B cell (primary cell): ENCODE measurements around the gene EPB41L2. TPM values are rescaled to one million over a fixed set of nuclear protein-coding genes. Genes with fewer than 3 reads are reported as not detected.

Experiments
- ATAC-seq: fragments of 200-7000 bp; cut with Tn5 transposase; one replicate; pipeline ENCODE4 v1.10.0; 2021; ENCODE audit warnings: low read depth, mild to moderate bottlenecking, moderate number of reproducible peaks, moderate library complexity
- CTCF ChIA-PET: fragments of 350-600 bp; sonication (Branson Sonifier 250); formaldehyde crosslinking; loops from one replicate; lab custom pipeline; 2021; ENCODE audit warnings: antibody characterized with exemption, inconsistent platforms; lab: Charles Lee
- POLR2A ChIA-PET: fragments of 350-600 bp; sonication (Branson Sonifier 250); formaldehyde crosslinking; loops from one replicate; lab custom pipeline; 2021; ENCODE audit warnings: antibody characterized with exemption; lab: Charles Lee
- DNase-seq: peaks from one replicate; pipeline ENCODE4 v3.0.0; 2013
- H2AFZ ChIP-seq: 2 replicates; pipeline ENCODE4 v1.6.1; 2012; ENCODE audit warnings: mild to moderate bottlenecking, low read depth, low read length; ENCODE audit not compliant: insufficient read depth, poor library complexity, severe bottlenecking
- H3K27ac ChIP-seq, 2 donors: 1 replicate in 1 of 2; 2 replicates in 1 of 2; pipeline ENCODE4 v1.5.1; 2012 to 2013; ENCODE audit warnings: low read length in 2 of 2, mild to moderate bottlenecking in 2 of 2, moderate library complexity in 1 of 2
- H3K27me3 ChIP-seq, 4 experiments: fragments of 200-600 bp in 1 of 4; sonication (generic) in 1 of 4; replicated peaks in 1 of 4; 1 replicate in 2 of 4; 2 replicates in 2 of 4; pipeline versions ENCODE4 v1.6.1 to v1.7.0; 2013 to 2016; ENCODE audit warnings: low read length in 3 of 4, mild to moderate bottlenecking in 2 of 4, mixed read lengths in 1 of 4, moderate library complexity in 1 of 4; ENCODE audit not compliant: insufficient read depth in 4 of 4, control insufficient read depth in 3 of 4; ENCODE audit errors: control extremely low read depth in 1 of 4
- H3K36me3 ChIP-seq, 2 experiments: replicated peaks in 1 of 2; 1 replicate in 1 of 2; 2 replicates in 1 of 2; pipeline versions ENCODE4 v1.6.1 to v1.7.1; 2013; ENCODE audit warnings: low read length in 1 of 2; ENCODE audit not compliant: insufficient read depth in 2 of 2, control insufficient read depth in 1 of 2; ENCODE audit errors: control extremely low read depth in 1 of 2, extremely low read depth in 1 of 2
- H3K4me1 ChIP-seq, 2 donors: fragments of 200-600 bp in 1 of 2; sonication (generic) in 1 of 2; 1 replicate in 1 of 2; 2 replicates in 1 of 2; pipeline versions ENCODE4 v1.5.1 to v1.6.1; 2013 to 2017; ENCODE audit warnings: low read length in 2 of 2; ENCODE audit not compliant: control insufficient read depth in 2 of 2, insufficient read depth in 2 of 2
- H3K4me2 ChIP-seq: replicated peaks from 2 replicates; pipeline ENCODE3; 2012; ENCODE audit warnings: mild to moderate bottlenecking, low read depth, low read length; ENCODE audit not compliant: poor library complexity, severe bottlenecking
- H3K4me3 ChIP-seq, 5 experiments: fragments of 200-600 bp in 1 of 5; sonication (generic) in 1 of 5; 1 replicate in 3 of 5; 2 replicates in 2 of 5; pipeline versions ENCODE4 v1.5.1 to v1.7.0; 2011 to 2016; ENCODE audit warnings: low read length in 4 of 5, mild to moderate bottlenecking in 4 of 5, low read depth in 2 of 5, control low read depth in 1 of 5, moderate library complexity in 1 of 5; ENCODE audit not compliant: insufficient read depth in 1 of 5; ENCODE audit errors: control extremely low read depth in 1 of 5, extremely low read depth in 1 of 5
- H3K79me2 ChIP-seq: fragments of 200-600 bp; sonication (generic); one replicate; pipeline ENCODE4 v1.6.0; 2016; ENCODE audit warnings: low read length; ENCODE audit not compliant: control insufficient read depth, insufficient read depth
- H3K9ac ChIP-seq: fragments of 200-600 bp; sonication (generic); 2 replicates; pipeline ENCODE4 v1.6.1; 2017; ENCODE audit warnings: mild to moderate bottlenecking, low read length, moderate library complexity
- H3K9me3 ChIP-seq, 3 donors: one replicate each; pipeline versions ENCODE4 v1.6.1 to v1.7.1; 2013; ENCODE audit warnings: low read length in 2 of 3; ENCODE audit not compliant: control insufficient read depth in 2 of 3, insufficient read depth in 1 of 3; ENCODE audit errors: control extremely low read depth in 1 of 3
- H4K20me1 ChIP-seq: 2 replicates; pipeline ENCODE4 v1.6.0; 2012; ENCODE audit warnings: mild to moderate bottlenecking, low read length; ENCODE audit not compliant: insufficient read depth, control insufficient read depth, poor library complexity, severe bottlenecking
- H3K27ac Mint-ChIP-seq: one replicate; pipeline ENCODE4 v1.8.0; 2021; ENCODE audit warnings: mixed read lengths
- H3K27me3 Mint-ChIP-seq: one replicate; pipeline ENCODE4 v1.8.0; 2021; ENCODE audit warnings: mixed read lengths
- H3K4me1 Mint-ChIP-seq: one replicate; pipeline ENCODE4 v1.8.0; 2021; ENCODE audit warnings: mixed read lengths
- H3K4me3 Mint-ChIP-seq: one replicate; pipeline ENCODE4 v1.8.0; 2021; ENCODE audit warnings: mixed read lengths
- H3K9me3 Mint-ChIP-seq: one replicate; pipeline ENCODE4 v1.8.0; 2022; ENCODE audit warnings: mixed read lengths; ENCODE audit not compliant: insufficient read depth
- EZH2 ChIP-seq: IDR thresholded peaks from 2 replicates; pipeline ENCODE4 v1.6.1; 2012; ENCODE audit warnings: borderline replicate concordance, low read depth, mild to moderate bottlenecking, moderate library complexity, low read length; ENCODE audit not compliant: insufficient read depth, poor library complexity, severe bottlenecking
- WGBS: methylation state at CpG from one replicate; pipeline ENCODE4 v1.1.5; 2013; ENCODE audit warnings: missing lambda C conversion rate; ENCODE audit not compliant: insufficient coverage; 5-methylcytosine and 5-hydroxymethylcytosine counted together
- intact Hi-C: fragments of 100-400 bp; cut with micrococcal nuclease; formaldehyde crosslinking; loops from one replicate; pipeline ENCODE4 v1.10.0; 2022
- polyA plus RNA-seq: library from polyadenylated mRNA; depleted of rRNA; stranded (reverse); fragments of >200 nt; gene quantifications from 2 replicates; pipeline ENCODE4 v1.2.3, GENCODE V29; 2012
- total RNA-seq, 2 donors: library from RNA; stranded (reverse); fragments of 120-200 nt in 1 of 2; gene quantifications; 1 replicate in 1 of 2; 2 replicates in 1 of 2; pipeline versions ENCODE4 v1.2.3 to v1.2.4, GENCODE V29; 2013 to 2022
- TF ChIP-seq, protein P1 (sequence below): fragments of 200-600 bp; IDR thresholded peaks from one replicate; pipeline ENCODE4 v1.8.0; 2022; ENCODE audit warnings: antibody characterized with exemption, mild to moderate bottlenecking

EPB41L2 gene
- total and polyA plus RNA-seq, 2 donors (not counting 1 experiment from before 2014, with no cell fraction given) = 17.8 to 61.0 TPM

DNA sequence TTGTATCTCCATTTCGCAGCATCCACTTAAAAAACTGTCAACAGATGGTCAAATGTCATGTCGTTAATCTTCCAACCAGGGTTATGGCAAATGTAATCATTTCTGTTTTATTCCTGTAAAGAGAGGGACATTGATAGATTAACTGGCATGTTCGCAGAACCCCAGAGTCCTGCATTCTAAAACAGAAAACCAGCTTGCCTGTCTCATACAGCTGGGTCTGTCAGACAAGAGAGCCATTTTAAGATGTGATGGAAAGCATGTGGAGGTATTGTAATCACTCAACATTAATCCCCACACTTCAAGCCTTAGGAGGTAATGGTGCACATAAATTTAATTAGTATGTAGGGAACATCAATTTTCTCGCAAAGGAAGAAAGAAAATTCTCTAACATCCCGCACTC, 231.4 kb downstream of the EPB41L2 start:
- Mint-ChIP-seq H3K27me3 (no peaks in the 10 kb centered on the region), H3K27ac (no peak overlapping the region), H3K4me1 (no peaks in the 10 kb centered on the region), H3K9me3 (no peaks in the 10 kb centered on the region), H3K4me3 (no peak overlapping the region)
- no peaks in the 10 kb centered on the region for H3K27me3 ChIP-seq
- no peak overlapping the region for H3K4me2 ChIP-seq
- no peaks in the 10 kb centered on the region for H3K4me1 ChIP-seq
- H3K9me3 ChIP-seq = no peaks in the 10 kb centered on the region
- no CpG with 5 or more reads among the region's 5 CpGs for WGBS
- no peak overlapping the region for H3K9ac ChIP-seq
- no peak overlapping the region for H2AFZ ChIP-seq
- TF ChIP-seq EZH2 = no peak
- TF ChIP-seq, protein P1, sequence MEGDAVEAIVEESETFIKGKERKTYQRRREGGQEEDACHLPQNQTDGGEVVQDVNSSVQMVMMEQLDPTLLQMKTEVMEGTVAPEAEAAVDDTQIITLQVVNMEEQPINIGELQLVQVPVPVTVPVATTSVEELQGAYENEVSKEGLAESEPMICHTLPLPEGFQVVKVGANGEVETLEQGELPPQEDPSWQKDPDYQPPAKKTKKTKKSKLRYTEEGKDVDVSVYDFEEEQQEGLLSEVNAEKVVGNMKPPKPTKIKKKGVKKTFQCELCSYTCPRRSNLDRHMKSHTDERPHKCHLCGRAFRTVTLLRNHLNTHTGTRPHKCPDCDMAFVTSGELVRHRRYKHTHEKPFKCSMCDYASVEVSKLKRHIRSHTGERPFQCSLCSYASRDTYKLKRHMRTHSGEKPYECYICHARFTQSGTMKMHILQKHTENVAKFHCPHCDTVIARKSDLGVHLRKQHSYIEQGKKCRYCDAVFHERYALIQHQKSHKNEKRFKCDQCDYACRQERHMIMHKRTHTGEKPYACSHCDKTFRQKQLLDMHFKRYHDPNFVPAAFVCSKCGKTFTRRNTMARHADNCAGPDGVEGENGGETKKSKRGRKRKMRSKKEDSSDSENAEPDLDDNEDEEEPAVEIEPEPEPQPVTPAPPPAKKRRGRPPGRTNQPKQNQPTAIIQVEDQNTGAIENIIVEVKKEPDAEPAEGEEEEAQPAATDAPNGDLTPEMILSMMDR = no peak
- intact Hi-C loops = no loop called here
- DNase-seq = no peak
- H4K20me1 ChIP-seq = no peaks in the 10 kb centered on the region
- H3K27ac ChIP-seq = no peak overlapping the region
- ATAC-seq = no peak
- H3K79me2 ChIP-seq = no peaks in the 10 kb centered on the region
- H3K4me3 ChIP-seq = no peak overlapping the region
- ChIA-PET CTCF (no interaction called here), POLR2A (no interaction called here)
- H3K36me3 ChIP-seq = no peaks in the 10 kb centered on the region

DNA sequence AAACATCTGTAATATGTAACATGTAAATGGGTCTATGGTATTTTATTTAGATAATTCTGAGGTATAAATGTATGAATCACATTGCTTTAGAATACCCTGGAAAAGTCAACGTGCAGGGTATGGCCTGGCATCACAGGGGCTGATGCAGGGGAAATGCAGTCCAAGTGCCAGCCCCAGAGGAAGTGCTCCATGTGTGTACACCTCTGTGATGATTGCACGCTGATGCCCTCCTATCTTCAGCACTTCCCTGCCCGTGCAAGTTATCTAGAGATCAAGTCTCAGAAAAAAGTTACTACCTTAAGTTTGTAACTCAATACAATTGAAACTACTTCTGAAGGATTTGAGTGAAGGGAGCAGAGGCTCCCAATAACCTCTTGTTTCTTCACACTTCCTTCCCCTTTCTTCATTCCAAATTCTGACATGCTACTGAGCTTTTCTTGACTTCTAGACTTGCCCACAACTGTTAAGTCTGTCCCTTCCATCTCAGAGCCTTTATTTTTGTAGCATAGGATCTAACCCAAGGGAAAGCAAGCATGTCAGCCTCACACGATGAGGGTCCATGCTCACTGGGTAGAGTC, 233.6 kb downstream of the EPB41L2 start:
- no peaks in the 10 kb centered on the region for H3K9me3 ChIP-seq
- no peak overlapping the region for H3K27ac ChIP-seq
- DNase-seq (no peak), ATAC-seq (no peak)
- H3K4me3 ChIP-seq = no peak overlapping the region
- intact Hi-C loops = no loop called here
- H3K79me2 ChIP-seq = no peaks in the 10 kb centered on the region
- no peaks in the 10 kb centered on the region for H3K4me1 ChIP-seq
- POLR2A ChIA-PET = no interaction called here
- no peaks in the 10 kb centered on the region for H3K27me3 ChIP-seq
- no peak overlapping the region for H3K4me2 ChIP-seq
- no peaks in the 10 kb centered on the region for H4K20me1 ChIP-seq
- H2AFZ ChIP-seq = no peak overlapping the region
- no peak overlapping the region for H3K4me3 Mint-ChIP-seq
- no peaks in the 10 kb centered on the region for H3K9me3 Mint-ChIP-seq
- no peak overlapping the region for H3K9ac ChIP-seq
- no peak for TF ChIP-seq EZH2
- TF ChIP-seq, protein P1 = no peak
- no peaks in the 10 kb centered on the region for H3K36me3 ChIP-seq
- no peaks in the 10 kb centered on the region for H3K27me3 Mint-ChIP-seq
- CTCF ChIA-PET = no interaction called here
- H3K27ac Mint-ChIP-seq = no peak overlapping the region
- 53% methylated on average over 2 of the region's 4 CpGs for WGBS
- H3K4me1 Mint-ChIP-seq = no peaks in the 10 kb centered on the region
